Right renal pelvis (tissue), 4 donors: Measurements from ENCODE around the gene DTWD2. TPM values are rescaled to one million over a fixed set of nuclear protein-coding genes. Genes with fewer than 3 reads are reported as not detected.
"Not testable (repeated sequence)": the region's sequence is repeated elsewhere in the genome, so short reads cannot be mapped to it uniquely, and the experiment has no call there.

Experiments used
- DNase-seq, 4 donors: peaks; one replicate each; pipeline ENCODE4 v3.0.0-alpha.2; 2013; ENCODE audit warnings: low read depth in 4 of 4, low spot score in 3 of 4, missing footprints in 1 of 4
- polyA plus RNA-seq, 4 donors: library from polyadenylated mRNA; unstranded; fragments of 120-200 nt; gene quantifications; one replicate each; pipeline ENCODE4 v1.2.1, GENCODE V29; 2013; ENCODE audit not compliant: insufficient read length in 4 of 4

DTWD2 gene
- polyA plus RNA-seq, 4 donors, result 14.1 to 17.2 (median 15.7) TPM

DNA sequence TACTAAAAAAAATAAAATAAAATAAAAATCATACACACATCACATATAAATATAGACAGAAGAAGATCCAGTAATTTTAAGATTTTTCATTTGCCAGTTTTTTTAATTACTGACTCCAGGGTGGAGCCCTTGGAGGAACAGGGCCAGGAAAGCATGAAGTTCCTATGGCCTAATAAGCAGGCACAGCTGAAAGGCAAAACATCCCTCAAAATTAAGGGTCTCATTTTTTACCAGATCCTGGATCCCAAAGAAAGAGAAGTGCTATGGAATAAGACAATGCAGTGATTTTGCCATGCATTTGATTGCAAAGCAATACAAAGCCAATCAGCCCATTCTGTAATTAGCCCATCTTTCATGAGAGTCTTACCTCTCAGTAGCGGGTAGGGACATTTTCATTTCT is 11.3 kb upstream of the DTWD2 start:
- no peak for DNase-seq

- not testable (repeated sequence) for DNase-seq
These were observed 10.5 kb upstream of the DTWD2 start for GRCh38 chr5:118998861-118999260.

DNA sequence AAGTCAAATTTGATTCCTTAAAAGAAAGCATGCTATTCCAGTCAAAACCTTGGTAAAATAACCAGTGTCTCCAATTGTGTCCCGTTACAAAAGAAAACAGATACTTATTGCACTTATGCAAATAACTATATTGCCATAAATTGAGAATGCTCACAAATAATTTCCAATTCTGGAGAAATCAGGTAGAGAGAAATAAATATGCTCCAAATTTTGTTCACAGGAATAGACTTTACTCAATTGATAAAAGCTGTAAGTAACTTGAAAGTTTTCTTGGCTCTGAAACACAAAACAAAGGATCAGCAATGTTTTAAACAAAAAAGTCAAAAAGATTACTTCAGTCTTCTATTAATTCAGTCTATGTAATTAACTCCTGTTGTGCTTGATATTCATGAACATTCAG is 7.8 kb upstream of the DTWD2 start:
- DNase-seq, result no peak

DNA sequence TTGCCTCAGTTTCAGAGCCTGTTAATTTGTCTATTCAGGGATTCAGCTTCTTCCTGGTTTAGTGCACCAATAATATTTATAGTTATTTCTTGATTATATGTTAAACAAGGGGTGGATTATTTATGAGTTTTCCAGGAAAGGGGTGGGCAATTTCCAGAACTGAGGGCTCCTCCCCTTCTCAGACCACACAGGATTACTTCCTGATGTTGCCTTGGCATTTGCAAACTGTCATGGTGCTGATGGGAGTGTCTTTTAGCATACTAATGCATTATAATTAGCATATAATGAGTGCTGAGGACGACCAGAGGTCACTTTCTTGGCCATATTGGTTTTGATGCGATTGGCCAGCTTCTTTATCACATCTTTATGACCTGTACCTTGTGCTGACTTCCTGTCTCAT is 6.2 kb upstream of the DTWD2 start:
- no peak for DNase-seq

DNA sequence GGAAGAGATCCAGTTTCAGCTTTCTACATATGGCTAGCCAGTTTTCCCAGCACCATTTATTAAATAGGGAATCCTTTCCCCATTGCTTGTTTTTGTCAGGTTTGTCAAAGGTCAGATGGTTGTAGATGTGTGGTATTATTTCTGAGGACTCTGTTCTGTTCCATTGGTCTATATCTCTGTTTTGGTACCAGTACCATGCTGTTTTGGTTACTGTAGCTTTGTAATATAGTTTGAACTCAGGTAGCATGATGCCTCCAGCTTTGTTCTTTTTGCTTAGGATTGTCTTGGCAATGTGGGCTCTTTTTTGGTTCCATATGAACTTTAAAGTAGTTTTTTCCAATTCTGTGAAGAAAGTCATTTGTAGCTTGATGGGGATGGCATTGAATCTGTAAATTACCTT is 4.8 kb upstream of the DTWD2 start:
- not testable (repeated sequence) for DNase-seq

DNA sequence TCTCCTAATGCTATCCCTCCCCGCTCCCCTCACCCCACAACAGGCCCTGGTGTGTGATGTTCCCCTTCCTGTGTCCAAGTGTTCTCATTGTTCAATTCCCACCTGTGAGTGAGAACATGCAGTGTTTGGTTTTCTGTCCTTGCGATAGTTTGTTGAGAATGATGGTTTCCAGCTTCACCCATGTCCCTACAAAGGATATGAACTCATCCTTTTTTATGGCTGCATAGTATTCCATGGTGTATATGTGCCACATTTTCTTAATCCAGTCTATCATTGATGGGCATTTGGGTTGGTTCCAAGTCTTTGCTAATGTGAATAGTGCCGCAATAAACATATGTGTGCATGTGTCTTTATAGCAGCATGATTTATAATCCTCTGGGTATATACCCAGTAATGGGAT is 3.7 kb upstream of the DTWD2 start:
- DNase-seq, result not testable (repeated sequence)

DNA sequence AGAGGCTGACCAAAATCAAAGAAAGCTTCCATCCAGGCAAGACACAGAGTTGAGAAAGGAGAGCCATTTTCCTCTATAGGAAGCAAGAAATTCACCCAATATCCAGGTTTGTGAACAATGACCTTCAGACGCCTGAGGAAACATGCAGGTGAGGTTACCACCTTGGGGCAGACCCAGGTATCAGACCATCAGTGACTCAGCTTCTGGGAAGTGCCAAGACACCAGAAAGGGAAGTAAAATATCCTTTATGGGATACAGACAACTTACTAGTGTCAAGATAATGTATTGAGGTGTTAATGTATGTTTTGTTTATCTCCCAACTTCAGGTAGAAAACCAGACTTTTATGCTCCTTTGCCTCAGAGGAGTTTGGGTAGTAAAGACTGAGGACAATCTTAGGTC is 2.2 kb upstream of the DTWD2 start:
- no peak for DNase-seq

DNA sequence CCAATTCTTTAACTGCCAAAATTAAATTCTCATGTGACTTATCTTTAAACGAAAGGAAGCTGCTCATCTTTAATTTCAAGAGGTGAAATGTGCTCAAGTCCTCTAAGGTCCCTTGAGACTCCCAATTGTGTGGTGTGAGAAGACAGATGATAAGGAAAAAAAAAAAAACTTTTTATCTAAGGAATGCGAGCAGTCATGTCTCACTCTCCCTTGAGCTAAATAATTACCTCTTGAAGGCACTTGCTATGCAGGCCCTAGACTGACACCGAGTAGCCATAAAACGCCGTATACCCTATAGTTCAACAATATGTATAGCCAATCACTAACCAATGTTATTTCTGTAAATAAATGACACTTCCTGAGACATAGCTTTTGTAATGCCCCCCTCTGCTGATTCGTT is 1.5 kb upstream of the DTWD2 start:
- DNase-seq, result no peak

GRCh38 chr5:118988866-118989180 is 476 bp upstream of the DTWD2 start:
- peak in 1 of 4 donors; percentile 16 for DNase-seq

DNA sequence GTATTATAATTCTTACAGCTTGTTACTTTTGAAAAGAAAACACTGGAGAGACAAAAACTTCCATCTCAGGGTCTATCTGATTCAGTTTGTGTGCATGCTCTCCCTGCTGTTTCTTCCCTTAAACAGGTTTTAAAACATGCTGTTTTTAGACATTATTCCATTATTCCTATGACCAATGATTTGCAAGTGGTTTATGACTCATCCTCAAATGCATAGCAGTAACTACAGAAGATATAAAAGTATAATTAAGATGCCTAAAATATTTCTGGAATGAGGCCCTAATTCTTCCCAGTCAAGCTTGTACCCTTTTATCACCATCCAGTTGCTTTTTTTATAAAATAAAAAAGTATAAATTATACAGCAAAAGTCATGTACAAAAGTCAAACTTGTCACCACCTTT is 3.7 kb downstream of the DTWD2 start:
- no peak for DNase-seq

- DNase-seq, result no peak
These were observed 6.6 kb downstream of the DTWD2 start for GRCh38 chr5:118981783-118982182.

DNA sequence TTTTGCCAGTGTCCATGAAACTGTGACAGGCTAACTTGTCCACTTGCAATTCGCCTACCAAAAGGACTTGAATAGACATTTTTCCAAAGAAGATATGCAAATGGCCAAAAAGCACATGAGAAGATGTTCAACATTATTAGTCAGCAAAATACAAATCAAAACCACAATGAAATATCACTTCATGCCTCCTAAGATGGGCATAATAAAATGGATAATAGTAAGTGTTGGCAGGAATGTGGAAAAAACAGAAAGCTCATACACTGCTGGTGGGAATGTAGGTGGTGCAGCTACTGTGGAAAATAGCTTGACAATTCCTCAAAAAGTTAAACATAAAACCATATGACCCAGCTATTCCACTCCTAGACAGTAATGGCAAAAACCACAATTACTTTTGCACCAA is 7.9 kb downstream of the DTWD2 start:
- DNase-seq, result no peak

- no peak for DNase-seq
These were observed 8.3 kb downstream of the DTWD2 start for GRCh38 chr5:118980017-118980416.

GRCh38 chr5:118973779-118974445 is 14.4 kb downstream of the DTWD2 start:
- not testable (repeated sequence) for DNase-seq

DNA sequence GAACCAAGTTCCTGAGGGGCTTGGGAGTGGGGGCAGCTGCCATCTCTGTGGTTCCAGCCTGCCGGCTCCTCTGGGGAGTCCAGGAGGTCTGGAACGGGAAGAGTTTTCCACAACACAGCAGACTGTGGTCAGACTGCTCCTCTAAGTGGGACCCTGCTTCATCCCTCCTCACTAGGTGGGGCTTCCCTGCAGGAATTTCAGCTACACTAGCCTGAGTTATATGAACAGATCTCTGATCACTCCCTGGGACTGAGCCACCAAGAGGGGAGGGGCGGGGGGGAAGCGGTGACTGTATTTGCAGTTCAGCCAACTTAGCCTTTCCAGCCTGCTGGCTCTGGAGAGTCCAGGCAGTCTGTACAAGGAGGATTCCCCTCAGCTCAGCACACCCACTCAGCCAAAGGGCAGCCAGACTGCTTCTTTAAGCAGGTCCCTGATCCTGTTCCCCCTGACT is 19.4 kb downstream of the DTWD2 start:
- no peak for DNase-seq

DNA sequence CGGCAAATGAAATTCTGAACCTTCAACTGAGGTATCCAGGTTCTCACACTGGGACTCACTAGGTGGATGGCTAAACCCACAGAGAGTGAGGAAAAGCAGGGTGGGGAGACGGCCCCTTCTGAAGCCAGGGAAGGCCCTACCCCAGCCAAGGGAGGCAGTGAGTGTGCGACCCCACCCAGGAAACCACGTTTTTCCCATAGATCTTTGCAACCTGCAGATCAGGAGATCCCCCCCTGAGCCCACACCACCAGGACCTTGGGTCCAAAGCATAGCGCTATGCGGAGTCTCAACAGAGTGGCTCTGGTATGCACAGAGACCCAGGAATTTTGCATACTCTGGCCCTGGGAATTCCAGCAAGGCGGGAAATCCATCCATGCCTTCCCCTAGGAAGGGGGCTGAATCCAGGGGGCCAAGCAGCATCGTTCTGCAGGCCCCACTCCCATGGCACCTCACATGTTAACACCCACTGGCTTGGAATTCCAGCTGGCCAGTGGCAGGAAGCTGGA is 19.9 kb downstream of the DTWD2 start:
- DNase-seq, result no peak

- no peak for DNase-seq
These were observed 21.3 kb downstream of the DTWD2 start for GRCh38 chr5:118967059-118967508.

DNA sequence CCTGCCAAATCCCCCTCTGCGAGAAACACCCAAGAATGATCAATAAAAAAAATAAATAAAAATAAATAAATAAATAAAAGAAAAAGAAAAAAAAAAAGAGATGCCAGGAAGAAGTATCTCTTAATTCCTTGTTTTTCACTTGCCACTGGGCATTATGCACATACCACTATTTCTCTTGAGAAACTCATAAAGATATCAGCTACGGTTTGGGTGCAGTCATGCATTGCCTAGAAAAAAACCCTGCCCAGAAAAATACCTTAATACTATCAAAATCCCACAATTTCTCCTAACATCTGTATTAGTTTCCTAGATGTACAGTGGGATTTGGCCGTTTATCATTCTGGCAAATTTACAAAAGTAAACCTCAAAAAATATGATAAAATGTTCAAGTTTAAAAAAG is 22.5 kb downstream of the DTWD2 start:
- no peak for DNase-seq

DNA sequence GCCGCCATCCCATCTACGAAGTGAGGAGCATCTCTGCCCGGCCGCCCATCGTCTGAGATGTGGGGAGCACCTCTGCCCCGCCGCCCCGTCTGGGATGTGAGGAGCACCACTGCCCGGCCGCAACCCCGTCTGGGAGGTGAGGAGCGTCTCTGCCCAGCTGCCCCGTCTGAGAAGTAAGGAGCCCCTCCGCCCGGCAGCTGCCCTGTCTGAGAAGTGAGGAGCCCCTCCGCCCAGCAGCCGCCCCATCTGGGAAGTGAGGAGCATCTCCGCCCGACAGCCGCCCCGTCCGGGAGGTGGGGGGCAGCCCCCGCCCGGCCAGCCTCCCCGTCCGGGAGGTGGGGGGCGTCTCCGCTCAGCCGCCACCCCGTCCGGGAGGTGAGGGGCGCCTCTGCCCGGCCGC is 23.4 kb downstream of the DTWD2 start:
- not testable (repeated sequence) for DNase-seq

DNA sequence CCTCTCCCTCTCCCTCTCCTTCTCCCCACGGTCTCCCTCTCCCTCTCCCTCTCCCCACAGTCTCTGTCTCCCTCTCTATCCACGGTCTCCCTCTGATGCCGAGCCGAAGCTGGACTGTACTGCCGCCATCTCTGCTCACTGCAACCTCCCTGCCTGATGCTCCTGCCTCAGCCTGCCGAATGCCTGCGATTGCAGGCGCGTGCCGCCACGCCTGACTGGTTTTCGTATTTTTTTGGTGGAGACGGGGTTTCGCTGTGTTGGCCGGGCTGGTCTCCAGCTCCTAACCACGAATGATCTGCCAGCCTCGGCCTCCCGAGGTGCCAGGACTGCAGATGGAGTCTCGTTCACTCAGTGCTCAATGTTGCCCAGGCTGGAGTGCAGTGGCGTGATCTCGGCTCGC is 24.0 kb downstream of the DTWD2 start:
- not testable (repeated sequence) for DNase-seq

GRCh38 chr5:118963169-118963568 is 25.2 kb downstream of the DTWD2 start:
- DNase-seq, result no peak

- no peak for DNase-seq
These were observed 27.8 kb downstream of the DTWD2 start for GRCh38 chr5:118960557-118960956.

DNA sequence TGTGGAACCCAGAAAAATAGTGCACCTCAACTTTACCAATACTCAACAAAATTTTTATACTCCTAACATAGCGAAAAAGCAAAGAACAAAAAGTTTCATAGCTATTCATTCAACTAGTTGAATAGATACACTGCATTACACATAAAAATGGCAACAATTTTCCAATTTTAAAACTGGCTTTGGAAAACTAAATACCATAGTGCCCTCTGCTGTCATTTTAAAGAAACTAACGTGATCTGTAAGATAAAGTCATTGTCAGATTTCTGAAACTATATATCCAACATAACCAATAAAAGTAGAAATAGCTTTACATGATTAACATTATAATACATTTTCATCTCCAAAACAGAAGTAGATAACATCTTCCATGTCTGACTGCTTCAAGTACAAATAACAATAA is 31.6 kb downstream of the DTWD2 start:
- no peak for DNase-seq
